Kidney (tissue), 14 donors: Measurements from ENCODE around the gene FGF12. TPM values are rescaled to one million over a fixed set of nuclear protein-coding genes. Genes with fewer than 3 reads are reported as not detected.

Experiments used
- DNase-seq, 5 donors: peaks; one replicate each; pipeline ENCODE4 v3.0.0-alpha.2; 2013 to 2020
- FAIRE-seq: peaks from 2 replicates; lab custom pipeline; 2012; peaks lifted over from hg19 to GRCh38; lab: Jason Lieb, UNC
- H3K27ac ChIP-seq, 2 donors: one replicate each; pipeline ENCODE4 v1.7.0; 2013; ENCODE audit warnings: low read depth in 2 of 2, low read length in 2 of 2, inconsistent platforms in 1 of 2
- H3K27me3 ChIP-seq: one replicate; pipeline ENCODE4 v1.7.1; 2013; ENCODE audit warnings: low read length, inconsistent platforms; ENCODE audit not compliant: control insufficient read depth, insufficient read depth
- H3K36me3 ChIP-seq, 3 donors: one replicate each; pipeline versions ENCODE4 v1.7.0 to v1.7.1; 2013; ENCODE audit warnings: low read length in 3 of 3, control low read depth in 1 of 3, inconsistent platforms in 1 of 3; ENCODE audit not compliant: insufficient read depth in 3 of 3, control insufficient read depth in 2 of 3
- H3K4me1 ChIP-seq, 3 donors: one replicate each; pipeline versions ENCODE4 v1.7.0 to v1.7.1; 2013; ENCODE audit warnings: low read length in 3 of 3, inconsistent platforms in 1 of 3, low read depth in 1 of 3; ENCODE audit not compliant: control insufficient read depth in 2 of 3, insufficient read depth in 2 of 3
- H3K4me3 ChIP-seq, 3 donors: one replicate each; pipeline versions ENCODE4 v1.7.0 to v1.8.1; 2013; ENCODE audit warnings: low read length in 3 of 3, control low read depth in 1 of 3, inconsistent platforms in 1 of 3
- H3K9ac ChIP-seq, 3 donors: one replicate each; pipeline versions ENCODE4 v1.7.0 to v1.7.1; 2013; ENCODE audit warnings: low read length in 3 of 3, control low read depth in 1 of 3, inconsistent platforms in 1 of 3
- H3K9me3 ChIP-seq, 3 donors: one replicate each; pipeline versions ENCODE4 v1.7.0 to v1.7.1; 2013; ENCODE audit warnings: low read length in 3 of 3, control low read depth in 1 of 3, inconsistent platforms in 1 of 3; ENCODE audit not compliant: control insufficient read depth in 2 of 3, insufficient read depth in 1 of 3
- intact Hi-C: fragments of 100-400 bp; cut with DNase I; formaldehyde crosslinking; loops from one replicate; pipeline ENCODE4 v1.11.1; 2022
- polyA plus RNA-seq: library from polyadenylated mRNA; stranded (reverse); fragments of 350-450 nt; fragmentation: Illumina TruSeq; extraction: RNeasy Lipid Tissue Mini Kit (QIAGEN cat#74804); gene quantifications from one replicate; pipeline ENCODE4 v1.2.3, GENCODE V29; 2014; ENCODE audit warnings: low read depth, low replicate concordance; ENCODE audit not compliant: insufficient read depth
- total RNA-seq: library from RNA; stranded (reverse); fragmentation: NEBNext Ultra II Directional; extraction: Animal tissue kit (Norgen Biotek cat#: 25700); gene quantifications from one replicate; pipeline ENCODE4 v1.2.1, GENCODE V29; 2021
- TF ChIP-seq, protein P1 (sequence below): IDR thresholded peaks from 3 replicates; pipeline ENCODE4 v1.5.1; 2012; ENCODE audit warnings: mild to moderate bottlenecking, moderate library complexity, borderline replicate concordance; ENCODE audit not compliant: insufficient read depth; ENCODE audit errors: extremely low read depth
- donor health status: control.
- donor health status: control.
- donor health status: control.
- donor health status: control.
- donor health status: control.
- donor health status: DM: yes; HTN: yes; CAD: no.
- donor health status: Normal renal cell carcinoma (clear cell type).

FGF12 gene
- total and polyA plus RNA-seq, 2 donors from 2014 or later, result 1.8 to 3.7 TPM

- no peak for DNase-seq
- intact Hi-C loops, result no loop called here
- TF ChIP-seq, protein P1, sequence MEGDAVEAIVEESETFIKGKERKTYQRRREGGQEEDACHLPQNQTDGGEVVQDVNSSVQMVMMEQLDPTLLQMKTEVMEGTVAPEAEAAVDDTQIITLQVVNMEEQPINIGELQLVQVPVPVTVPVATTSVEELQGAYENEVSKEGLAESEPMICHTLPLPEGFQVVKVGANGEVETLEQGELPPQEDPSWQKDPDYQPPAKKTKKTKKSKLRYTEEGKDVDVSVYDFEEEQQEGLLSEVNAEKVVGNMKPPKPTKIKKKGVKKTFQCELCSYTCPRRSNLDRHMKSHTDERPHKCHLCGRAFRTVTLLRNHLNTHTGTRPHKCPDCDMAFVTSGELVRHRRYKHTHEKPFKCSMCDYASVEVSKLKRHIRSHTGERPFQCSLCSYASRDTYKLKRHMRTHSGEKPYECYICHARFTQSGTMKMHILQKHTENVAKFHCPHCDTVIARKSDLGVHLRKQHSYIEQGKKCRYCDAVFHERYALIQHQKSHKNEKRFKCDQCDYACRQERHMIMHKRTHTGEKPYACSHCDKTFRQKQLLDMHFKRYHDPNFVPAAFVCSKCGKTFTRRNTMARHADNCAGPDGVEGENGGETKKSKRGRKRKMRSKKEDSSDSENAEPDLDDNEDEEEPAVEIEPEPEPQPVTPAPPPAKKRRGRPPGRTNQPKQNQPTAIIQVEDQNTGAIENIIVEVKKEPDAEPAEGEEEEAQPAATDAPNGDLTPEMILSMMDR, result no peak
- Histone ChIP-seq H3K9me3 (no peaks in the 10 kb centered on the region), H3K27ac (no peak overlapping the region), H3K36me3 (no peaks in the 10 kb centered on the region), H3K9ac (no peak overlapping the region), H3K4me1 (no peaks in the 10 kb centered on the region), H3K27me3 (no peaks in the 10 kb centered on the region), H3K4me3 (no peak overlapping the region)
- FAIRE-seq, result no peak
These were observed 71.7 kb downstream of the FGF12 start for GRCh38 chr3:192655628-192656027.

DNA sequence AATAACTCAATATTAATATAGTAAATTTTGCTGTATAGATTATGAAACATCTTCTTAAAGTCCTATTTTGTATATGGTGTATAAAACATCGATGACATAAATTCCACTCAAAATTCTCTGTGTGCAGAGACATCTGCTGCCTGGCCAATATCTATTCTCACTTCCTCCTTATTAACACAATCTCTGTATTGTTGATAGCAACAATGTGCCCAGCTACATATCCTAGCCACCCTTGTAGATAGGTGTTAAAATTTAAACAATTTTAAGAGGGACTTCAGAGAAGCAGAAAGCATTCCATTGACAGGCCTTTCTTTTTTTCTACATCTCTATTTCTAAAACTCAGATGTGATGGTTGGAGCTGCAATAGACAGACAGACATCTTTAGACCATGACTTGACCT lies 72.3 kb downstream of the FGF12 start:
- Histone ChIP-seq H3K36me3 (no peaks in the 10 kb centered on the region), H3K27me3 (no peaks in the 10 kb centered on the region), H3K4me3 (no peak overlapping the region), H3K9ac (no peak overlapping the region), H3K27ac (no peak overlapping the region), H3K4me1 (no peaks in the 10 kb centered on the region), H3K9me3 (no peaks in the 10 kb centered on the region)
- intact Hi-C loops, result no loop called here
- DNase-seq, result no peak
- FAIRE-seq, result no peak
- TF ChIP-seq, protein P1, result no peak

GRCh38 chr3:192653862-192654261 lies 73.5 kb downstream of the FGF12 start:
- FAIRE-seq (no peak), DNase-seq (no peak)
- intact Hi-C loops, result no loop called here
- TF ChIP-seq, protein P1, result no peak
- Histone ChIP-seq H3K9ac (no peak overlapping the region), H3K4me1 (no peaks in the 10 kb centered on the region), H3K4me3 (no peak overlapping the region), H3K27ac (no peak overlapping the region), H3K36me3 (no peaks in the 10 kb centered on the region), H3K9me3 (no peaks in the 10 kb centered on the region), H3K27me3 (no peaks in the 10 kb centered on the region)

DNA sequence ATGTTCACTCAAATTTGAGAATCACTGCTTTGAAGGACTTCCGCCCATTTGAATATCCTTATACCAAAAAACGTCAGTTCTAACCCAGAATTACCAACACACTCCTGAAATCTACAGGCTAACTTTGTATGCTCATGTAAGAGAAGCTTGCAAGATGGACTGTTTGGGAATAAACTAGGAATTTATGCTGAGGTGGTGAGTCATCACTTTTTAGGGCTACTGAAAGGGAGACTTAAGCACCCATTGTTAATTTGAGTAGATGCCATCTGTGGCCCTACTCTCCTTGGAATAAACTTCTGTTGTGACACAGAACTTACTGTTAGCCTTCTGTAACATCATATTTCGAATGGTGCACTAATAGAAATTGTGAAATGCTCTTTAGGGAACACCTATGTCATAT lies 74.6 kb downstream of the FGF12 start:
- H3K9me3 ChIP-seq, result no peaks in the 10 kb centered on the region
- intact Hi-C loops, result no loop called here
- no peak overlapping the region for H3K4me3 ChIP-seq
- H3K36me3 ChIP-seq, result no peaks in the 10 kb centered on the region
- TF ChIP-seq, protein P1, result no peak
- no peaks in the 10 kb centered on the region for H3K4me1 ChIP-seq
- H3K27ac ChIP-seq, result no peak overlapping the region
- no peak for DNase-seq
- no peaks in the 10 kb centered on the region for H3K27me3 ChIP-seq
- FAIRE-seq, result no peak
- no peak overlapping the region for H3K9ac ChIP-seq
